Heart right ventricle (tissue), 16 donors: ENCODE measurements around the gene TC2N. TPM values are rescaled to one million over a fixed set of nuclear protein-coding genes. Genes with fewer than 3 reads are reported as not detected.

ENCODE experiments used
- ATAC-seq, 8 donors: fragments of 200-7000 bp; cut with Tn5 transposase; one replicate each; pipeline ENCODE4 v1.9.1; 2020; ENCODE audit warnings: mild to moderate bottlenecking in 8 of 8, moderate library complexity in 8 of 8, moderate number of reproducible peaks in 1 of 8
- DNase-seq, 2 donors: peaks; one replicate each; pipeline ENCODE4 v3.0.0-alpha.2; 2020
- H3K27ac ChIP-seq, 10 donors: fragments of 200-600 bp; sonication (generic) in 2 of 10; one replicate each; pipeline versions ENCODE4 v1.5.0 to v1.8.0; 2020 to 2022; ENCODE audit warnings: mild to moderate bottlenecking in 3 of 10
- H3K27me3 ChIP-seq, 7 donors: fragments of 200-600 bp; one replicate each; pipeline ENCODE4 v1.8.0; 2021 to 2022; ENCODE audit warnings: mild to moderate bottlenecking in 2 of 7
- H3K36me3 ChIP-seq, 9 donors: fragments of 200-600 bp; sonication (generic) in 1 of 9; one replicate each; pipeline versions ENCODE4 v1.5.0 to v1.8.0; 2020 to 2022; ENCODE audit warnings: mild to moderate bottlenecking in 2 of 9
- H3K4me1 ChIP-seq, 9 donors: fragments of 200-600 bp; sonication (generic) in 1 of 9; one replicate each; pipeline versions ENCODE4 v1.5.0 to v1.8.0; 2020 to 2022; ENCODE audit warnings: mild to moderate bottlenecking in 4 of 9
- H3K4me3 ChIP-seq, 10 donors: fragments of 200-600 bp; sonication (generic) in 2 of 10; one replicate each; pipeline versions ENCODE4 v1.5.0 to v1.8.0; 2020 to 2022; ENCODE audit warnings: mild to moderate bottlenecking in 7 of 10, moderate library complexity in 2 of 10
- H3K9me3 ChIP-seq, 11 donors: fragments of 200-600 bp in 10 of 11; sonication (generic) in 2 of 11; one replicate each; pipeline versions ENCODE4 v1.5.0 to v1.8.0; 2013 to 2022; ENCODE audit warnings: mild to moderate bottlenecking in 2 of 11, control low read depth in 1 of 11, moderate library complexity in 1 of 11
- WGBS, 2 donors: extraction: QIAGEN DNeasy Blood & Tissue Kit; methylation state at CpG; one replicate each; pipeline ENCODE4 v1.1.7; 2013; ENCODE audit warnings: inconsistent platforms in 1 of 2; 5-methylcytosine and 5-hydroxymethylcytosine counted together
- intact Hi-C, 10 donors: fragments of 100-400 bp; cut with DNase I; formaldehyde crosslinking; loops; one replicate each; pipeline versions ENCODE4 v1.11.1 to v1.14.2; 2022
- polyA plus RNA-seq, 2 donors: library from polyadenylated mRNA; stranded (reverse); fragments of 200-250 nt; gene quantifications; one replicate each; pipeline ENCODE4 v1.2.3, GENCODE V29; 2013
- total RNA-seq, 10 donors: library from RNA; stranded (reverse); fragmentation: NEBNext Ultra II Directional in 3 of 10; extraction: Animal tissue kit (Norgen Biotek cat#: 25700) in 3 of 10; gene quantifications; one replicate each; pipeline versions ENCODE4 v1.2.1 to v1.2.4, GENCODE V29; 2021 to 2023
- TF ChIP-seq, protein P1 (sequence below), 9 donors: fragments of 200-600 bp; sonication (generic) in 2 of 9; IDR thresholded peaks; one replicate each; pipeline versions ENCODE4 v1.5.0 to v1.8.0; 2021 to 2022; ENCODE audit warnings: antibody characterized with exemption in 9 of 9, mild to moderate bottlenecking in 5 of 9, moderate library complexity in 1 of 9
- donor health status: Arrhythmogenic right ventricular cardiomyopathy.
- donor health status: ischemic (EF 13 %, LVEDD 7.1; RV severe dilation, severe dysfunction).
- donor health status: healthy with polysubstance abuse.
- donor health status: DM: no; HTN: yes; CAD: no.
- donor health status: DM: no; HTN: no; CAD: no.
- donor health status: ischemic (EF 25% LVEDD 6.9; RV normal size, moderate dysfunction).
- donor health status: ischemic (EF 25% LVEDD 5.7; RV mildly dilated, moderate dysfunction).
- donor health status: healthy.
- donor health status: DM: yes; HTN: yes; CAD: no.
- donor health status: Ischemic cardiomyopathy.
- donor health status: ischemic (EF 35%, LVEDD 5.7; RV mildly dilated, moderate dysfunction).
- donor health status: nonischemic (EF 11% LVEDD 7.7; RV severe dilation, severe dysfunction).
- donor health status: DM: yes; HTN: yes; CAD: no.
- donor health status: PGD.
- donor health status: ischemic (EF 29% LVEDD 5.4; RV normal size, mild dysfunction).
- donor health status: nonischemic (EF 23%, LVEDD 6.1; RV moderate dilation, normal function).

Gene TC2N
- total and polyA plus RNA-seq, 12 donors = 1.8 to 12.4 (median 3.8) TPM

DNA sequence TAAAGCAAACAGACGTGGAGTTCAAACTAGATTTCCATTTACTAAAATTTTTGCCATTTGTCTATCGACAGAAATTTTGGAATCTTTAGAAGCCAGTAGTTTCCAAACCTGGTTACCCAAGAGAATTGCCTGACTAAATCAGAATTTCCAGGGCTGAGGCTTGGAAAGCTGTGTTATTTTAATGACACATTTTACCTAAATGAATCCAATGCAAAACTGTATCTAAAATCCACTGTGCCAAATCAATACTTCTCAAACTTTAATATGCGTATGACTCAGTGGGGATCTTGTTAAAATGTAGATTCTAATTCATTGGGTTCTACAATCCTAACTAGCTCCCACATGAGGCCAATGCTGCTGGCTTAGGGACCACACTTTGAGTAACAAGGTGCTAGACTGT is 35.0 kb upstream of the TC2N start:
- no peaks in the 10 kb centered on the region for H3K36me3 ChIP-seq
- H3K27ac ChIP-seq = peak overlapping the region in 7 of 10 donors; percentile 46 to 70 (median 67)
- H3K4me3 ChIP-seq = no peak overlapping the region
- intact Hi-C loops = no loop called here
- 76 to 87% methylated on average over 3 of the region's 3 CpGs for WGBS, 2 donors
- peaks cover 0 to 65% (median 9%) of the 10 kb centered on the region in 9 donors for H3K4me1 ChIP-seq
- TF ChIP-seq, protein P1, sequence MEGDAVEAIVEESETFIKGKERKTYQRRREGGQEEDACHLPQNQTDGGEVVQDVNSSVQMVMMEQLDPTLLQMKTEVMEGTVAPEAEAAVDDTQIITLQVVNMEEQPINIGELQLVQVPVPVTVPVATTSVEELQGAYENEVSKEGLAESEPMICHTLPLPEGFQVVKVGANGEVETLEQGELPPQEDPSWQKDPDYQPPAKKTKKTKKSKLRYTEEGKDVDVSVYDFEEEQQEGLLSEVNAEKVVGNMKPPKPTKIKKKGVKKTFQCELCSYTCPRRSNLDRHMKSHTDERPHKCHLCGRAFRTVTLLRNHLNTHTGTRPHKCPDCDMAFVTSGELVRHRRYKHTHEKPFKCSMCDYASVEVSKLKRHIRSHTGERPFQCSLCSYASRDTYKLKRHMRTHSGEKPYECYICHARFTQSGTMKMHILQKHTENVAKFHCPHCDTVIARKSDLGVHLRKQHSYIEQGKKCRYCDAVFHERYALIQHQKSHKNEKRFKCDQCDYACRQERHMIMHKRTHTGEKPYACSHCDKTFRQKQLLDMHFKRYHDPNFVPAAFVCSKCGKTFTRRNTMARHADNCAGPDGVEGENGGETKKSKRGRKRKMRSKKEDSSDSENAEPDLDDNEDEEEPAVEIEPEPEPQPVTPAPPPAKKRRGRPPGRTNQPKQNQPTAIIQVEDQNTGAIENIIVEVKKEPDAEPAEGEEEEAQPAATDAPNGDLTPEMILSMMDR (IDR thresholded peaks at IDR 0.05) = no peak
- no peak for DNase-seq
- H3K9me3 ChIP-seq = peaks cover 0 to 4% (median 0%) of the 10 kb centered on the region in 11 donors
- no peak for ATAC-seq
- H3K27me3 ChIP-seq = peaks cover 0 to 6% (median 0%) of the 10 kb centered on the region in 7 donors

DNA sequence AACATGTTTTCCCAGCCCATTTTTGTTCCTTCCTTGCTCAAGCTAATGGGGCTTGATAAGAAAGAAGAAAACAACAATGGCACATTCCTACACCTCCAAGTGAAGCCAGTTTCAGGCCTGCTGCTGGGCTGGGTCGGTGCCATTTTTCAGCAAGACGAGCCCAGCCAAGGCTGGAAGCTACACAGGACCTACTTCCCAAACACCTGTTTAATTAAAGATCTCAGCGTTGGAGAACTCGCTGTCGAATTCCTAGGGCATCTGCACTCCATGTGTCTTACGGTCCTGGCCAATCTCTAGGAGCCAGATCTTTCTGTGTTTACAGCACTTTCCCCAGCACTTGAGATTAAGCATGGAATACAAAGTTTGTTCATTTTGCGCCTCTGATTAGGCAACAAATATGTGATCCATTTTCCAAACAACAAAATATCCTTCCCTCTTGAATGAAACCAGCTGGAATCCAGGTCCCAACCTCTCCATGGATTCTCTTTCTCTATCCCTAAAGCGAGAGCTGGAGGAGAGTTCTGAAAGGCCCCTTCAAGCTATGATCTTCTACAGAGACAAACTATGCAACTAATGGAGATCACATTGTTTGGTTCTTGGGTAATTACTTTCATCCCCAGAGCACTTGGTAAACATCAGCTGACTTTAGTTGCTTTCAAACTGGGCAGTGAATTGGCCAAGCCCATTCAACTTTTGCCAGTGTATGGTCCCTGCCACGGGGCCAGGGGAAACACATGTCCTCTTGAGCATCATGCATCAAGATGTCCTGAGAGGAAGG is 34.3 kb upstream of the TC2N start:
- intact Hi-C loops = no loop called here
- Histone ChIP-seq H3K27ac (peak overlapping the region in 8 of 10 donors; percentile 11 to 70 (median 66)), H3K36me3 (no peaks in the 10 kb centered on the region), H3K9me3 (no peaks in the 10 kb centered on the region), H3K27me3 (peaks cover 0 to 6% (median 0%) of the 10 kb centered on the region in 7 donors), H3K4me1 (peaks cover 0 to 72% (median 14%) of the 10 kb centered on the region in 9 donors), H3K4me3 (no peak overlapping the region)
- ATAC-seq (peak; percentile 43 to 73 (median 62)), DNase-seq (peak in 1 of 2 donors; percentile 50)
- TF ChIP-seq, protein P1 (IDR thresholded peaks at IDR 0.05) = no peak
- 59 to 67% methylated on average over 9 of the region's 9 CpGs for WGBS, 2 donors

DNA sequence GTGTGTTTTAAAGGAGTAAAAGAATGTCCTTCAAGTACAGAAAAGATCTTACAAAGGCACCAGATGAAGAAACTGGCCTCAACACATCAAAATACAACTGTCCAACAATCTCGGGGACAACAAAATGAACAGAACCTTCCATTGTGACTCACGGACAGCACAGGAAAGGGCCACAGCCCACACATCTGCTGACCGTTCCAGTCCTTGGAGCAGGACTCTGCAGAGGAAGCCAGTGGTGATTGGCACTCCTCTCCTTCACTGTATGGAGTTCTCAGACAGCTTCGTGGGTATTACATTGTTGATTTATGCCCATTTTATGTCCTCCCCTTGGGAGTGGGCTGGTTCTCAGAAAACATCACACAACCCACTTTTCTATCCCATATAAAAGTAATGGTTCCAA is 32.5 kb upstream of the TC2N start:
- H3K4me1 ChIP-seq = peaks cover 0 to 75% (median 14%) of the 10 kb centered on the region in 9 donors
- no peak for DNase-seq
- TF ChIP-seq, protein P1 (IDR thresholded peaks at IDR 0.05) = no peak
- H3K27me3 ChIP-seq = no peaks in the 10 kb centered on the region
- intact Hi-C loops = no loop called here
- no peaks in the 10 kb centered on the region for H3K36me3 ChIP-seq
- no peaks in the 10 kb centered on the region for H3K9me3 ChIP-seq
- 55 to 56% methylated on average over 4 of the region's 4 CpGs for WGBS, 2 donors
- peak in 4 of 8 donors; percentile 18 to 38 (median 23) for ATAC-seq
- no peak overlapping the region for H3K4me3 ChIP-seq
- peak overlapping the region in 8 of 10 donors; percentile 22 to 72 (median 68) for H3K27ac ChIP-seq

DNA sequence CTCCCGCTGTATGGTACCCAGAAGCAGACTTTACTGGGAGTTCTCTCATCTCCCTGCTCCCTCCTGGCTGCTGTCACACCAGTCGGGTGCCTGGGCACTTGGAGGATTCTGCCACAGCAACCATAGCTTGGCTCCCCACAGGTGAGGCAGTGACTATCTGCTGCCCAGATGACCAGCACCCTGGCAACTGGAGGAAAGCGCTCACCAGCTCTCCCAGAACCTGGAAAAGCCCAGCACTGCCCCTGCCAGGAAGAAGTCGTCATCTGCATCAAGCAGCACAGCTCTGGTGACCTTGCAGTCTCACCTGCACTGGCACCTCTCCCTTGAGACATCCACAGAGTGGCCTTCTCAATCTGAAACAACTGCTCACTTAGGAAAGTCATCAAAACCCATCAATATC is 31.9 kb upstream of the TC2N start:
- Histone ChIP-seq H3K4me3 (no peak overlapping the region), H3K27ac (peak overlapping the region in 8 of 10 donors; percentile 22 to 72 (median 68)), H3K27me3 (no peaks in the 10 kb centered on the region), H3K36me3 (no peaks in the 10 kb centered on the region), H3K9me3 (no peaks in the 10 kb centered on the region), H3K4me1 (peaks cover 0 to 72% (median 14%) of the 10 kb centered on the region in 9 donors)
- ATAC-seq (no peak), DNase-seq (no peak)
- TF ChIP-seq, protein P1 (IDR thresholded peaks at IDR 0.05) = peak in 1 of 9 donors; percentile 8
- WGBS, 2 donors = 80 to 89% methylated on average over 4 of the region's 4 CpGs
- intact Hi-C loops = no loop called here
